ENCODE data around the gene FBXO21. TPM values are rescaled to one million over a fixed set of nuclear protein-coding genes. Genes with fewer than 3 reads are reported as not detected.
"Not testable (repeated sequence)": the region's sequence is repeated elsewhere in the genome, so short reads cannot be mapped to it uniquely, and the experiment has no call there.

The FBXO21 gene
- total RNA-seq, 1 donor from 2014 or later: 35.4 TPM

DNA sequence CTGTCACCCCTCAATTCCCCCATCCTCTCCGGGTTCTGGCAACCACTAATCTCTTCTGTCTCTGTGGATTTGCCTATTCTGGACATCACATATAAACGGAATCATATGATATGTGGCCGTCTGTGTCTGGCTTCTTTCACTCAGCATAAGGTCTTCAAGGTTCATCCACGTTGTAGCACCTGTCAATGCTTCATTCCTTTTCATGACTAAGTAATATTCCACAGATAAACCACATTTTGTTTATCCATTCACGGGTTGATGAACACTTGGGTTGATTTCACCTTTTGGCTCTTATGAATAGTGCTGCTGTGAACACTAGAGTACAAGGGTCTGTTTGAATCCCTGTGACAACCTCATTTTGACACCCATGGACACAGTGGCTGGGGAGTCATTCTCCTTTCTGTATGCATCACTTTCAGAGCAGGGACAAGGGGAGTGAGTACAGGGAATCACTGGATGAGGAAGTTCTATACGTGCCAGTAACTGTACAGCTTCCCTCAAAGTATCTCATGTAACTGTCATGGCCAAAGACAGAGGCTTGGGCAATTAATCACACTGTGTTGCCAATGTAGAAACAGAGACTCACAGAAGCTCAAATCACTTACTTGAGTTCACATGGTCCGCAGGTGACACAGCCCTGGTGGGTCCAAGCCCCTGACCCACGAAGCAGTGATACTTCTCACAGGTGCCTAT lies 80.2 kb downstream of the FBXO21 start:
- TF ChIP-seq, protein P1, sequence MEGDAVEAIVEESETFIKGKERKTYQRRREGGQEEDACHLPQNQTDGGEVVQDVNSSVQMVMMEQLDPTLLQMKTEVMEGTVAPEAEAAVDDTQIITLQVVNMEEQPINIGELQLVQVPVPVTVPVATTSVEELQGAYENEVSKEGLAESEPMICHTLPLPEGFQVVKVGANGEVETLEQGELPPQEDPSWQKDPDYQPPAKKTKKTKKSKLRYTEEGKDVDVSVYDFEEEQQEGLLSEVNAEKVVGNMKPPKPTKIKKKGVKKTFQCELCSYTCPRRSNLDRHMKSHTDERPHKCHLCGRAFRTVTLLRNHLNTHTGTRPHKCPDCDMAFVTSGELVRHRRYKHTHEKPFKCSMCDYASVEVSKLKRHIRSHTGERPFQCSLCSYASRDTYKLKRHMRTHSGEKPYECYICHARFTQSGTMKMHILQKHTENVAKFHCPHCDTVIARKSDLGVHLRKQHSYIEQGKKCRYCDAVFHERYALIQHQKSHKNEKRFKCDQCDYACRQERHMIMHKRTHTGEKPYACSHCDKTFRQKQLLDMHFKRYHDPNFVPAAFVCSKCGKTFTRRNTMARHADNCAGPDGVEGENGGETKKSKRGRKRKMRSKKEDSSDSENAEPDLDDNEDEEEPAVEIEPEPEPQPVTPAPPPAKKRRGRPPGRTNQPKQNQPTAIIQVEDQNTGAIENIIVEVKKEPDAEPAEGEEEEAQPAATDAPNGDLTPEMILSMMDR (IDR thresholded peaks at IDR 0.05): no peak
- ATAC-seq: no peak
- intact Hi-C loops (cut with DNase I): loop anchor here (10.0 kb wide), 1 partner anchor 85 kb away; no protein-coding TSS in a partner anchor

DNA sequence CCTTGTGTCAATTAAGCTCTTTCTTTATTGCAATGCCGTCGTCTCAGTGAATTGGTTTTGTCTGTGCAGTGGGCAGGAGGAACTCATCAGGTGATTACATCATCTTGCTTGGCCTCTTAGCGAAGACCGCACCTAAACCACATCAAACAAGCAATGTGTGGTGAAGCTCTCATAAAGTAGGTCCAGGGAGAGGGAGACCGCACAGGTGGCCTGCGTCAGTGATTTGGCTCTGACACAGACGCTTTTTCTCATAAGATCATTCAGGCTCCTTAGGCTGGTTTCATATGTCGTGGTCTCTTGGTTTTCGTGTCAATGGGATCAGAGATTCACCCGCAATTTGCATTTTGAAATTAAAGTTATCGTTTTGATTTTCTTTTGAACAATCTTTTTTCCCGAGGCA lies 84.4 kb downstream of the FBXO21 start:
- Histone ChIP-seq H3K4me1 (no peaks in the 10 kb centered on the region), H3K27me3 (ENCODE audit: low read depth) (peaks cover 6% of the 10 kb centered on the region), H3K9me3 (no peaks in the 10 kb centered on the region), H3K27ac (no peak overlapping the region), H3K36me3 (no peaks in the 10 kb centered on the region), H3K4me3 (no peak overlapping the region)
- DNase-seq (no peak), ATAC-seq (peak; percentile 80 to 86)
- TF ChIP-seq, protein P1 (IDR thresholded peaks at IDR 0.05): no peak
- intact Hi-C loops (cut with DNase I): no loop called here

More for the DNA sequence above, 80.2 kb downstream of the FBXO21 start:
- Histone ChIP-seq H3K36me3 (no peaks in the 10 kb centered on the region), H3K9me3 (no peaks in the 10 kb centered on the region), H3K27me3 (ENCODE audit: low read depth) (no peaks in the 10 kb centered on the region), H3K27ac (no peak overlapping the region), H3K4me3 (no peak overlapping the region), H3K4me1 (no peaks in the 10 kb centered on the region)
- DNase-seq: no peak

DNA sequence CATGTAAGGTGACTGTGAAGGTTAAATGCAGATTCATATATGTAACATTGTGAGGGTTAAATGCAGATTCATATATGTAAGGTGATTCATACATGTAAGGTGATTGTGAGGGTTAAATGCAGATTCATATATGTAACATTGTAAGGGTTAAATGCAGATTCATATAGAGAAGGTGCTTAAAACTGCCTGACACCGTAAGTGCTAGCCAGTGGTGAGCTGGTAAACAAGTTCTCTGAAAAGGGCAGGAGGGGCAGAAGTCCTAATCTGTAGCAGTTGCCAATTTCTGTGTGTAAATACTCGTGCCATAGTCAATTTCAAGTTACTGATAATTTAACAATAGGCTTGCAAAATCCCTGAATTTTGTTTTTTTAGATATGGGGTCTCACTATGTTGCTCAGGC lies 86.3 kb downstream of the FBXO21 start:
- H3K27ac ChIP-seq; ATAC-seq; H3K4me3 ChIP-seq; H3K9me3 ChIP-seq; DNase-seq; H3K36me3 ChIP-seq; intact Hi-C loops (cut with DNase I); H3K4me1 ChIP-seq: not testable (repeated sequence)
- peaks cover 18% of the 10 kb centered on the region for H3K27me3 ChIP-seq (ENCODE audit: low read depth)

DNA sequence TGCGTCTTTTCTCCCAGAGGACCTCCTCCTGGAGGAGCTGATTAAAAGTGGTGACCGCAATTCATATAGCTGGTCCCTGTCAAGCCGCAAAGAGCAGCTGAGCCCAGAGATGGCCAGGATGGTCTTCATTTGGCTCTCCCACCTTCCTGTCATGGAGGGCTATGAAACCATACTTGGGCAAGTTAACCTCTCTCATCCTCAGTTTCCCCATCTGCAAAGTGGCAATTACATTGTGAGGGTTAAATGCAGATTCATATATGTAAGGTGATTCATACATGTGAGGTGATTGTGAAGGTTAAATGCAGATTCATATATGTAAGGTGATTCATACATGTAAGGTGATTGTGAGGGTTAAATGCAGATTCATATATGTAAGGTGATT lies 87.5 kb downstream of the FBXO21 start:
- H3K27me3 ChIP-seq (ENCODE audit: low read depth): peaks cover 30% of the 10 kb centered on the region
- ATAC-seq: no peak
- H3K27ac ChIP-seq: no peak overlapping the region
- no peak for DNase-seq
- no peaks in the 10 kb centered on the region for H3K9me3 ChIP-seq
- no peak overlapping the region for H3K4me3 ChIP-seq
- H3K4me1 ChIP-seq: peaks cover 15% of the 10 kb centered on the region
- TF ChIP-seq, protein P1 (IDR thresholded peaks at IDR 0.05): no peak
- intact Hi-C loops (cut with DNase I): no loop called here
- H3K36me3 ChIP-seq: no peaks in the 10 kb centered on the region

DNA sequence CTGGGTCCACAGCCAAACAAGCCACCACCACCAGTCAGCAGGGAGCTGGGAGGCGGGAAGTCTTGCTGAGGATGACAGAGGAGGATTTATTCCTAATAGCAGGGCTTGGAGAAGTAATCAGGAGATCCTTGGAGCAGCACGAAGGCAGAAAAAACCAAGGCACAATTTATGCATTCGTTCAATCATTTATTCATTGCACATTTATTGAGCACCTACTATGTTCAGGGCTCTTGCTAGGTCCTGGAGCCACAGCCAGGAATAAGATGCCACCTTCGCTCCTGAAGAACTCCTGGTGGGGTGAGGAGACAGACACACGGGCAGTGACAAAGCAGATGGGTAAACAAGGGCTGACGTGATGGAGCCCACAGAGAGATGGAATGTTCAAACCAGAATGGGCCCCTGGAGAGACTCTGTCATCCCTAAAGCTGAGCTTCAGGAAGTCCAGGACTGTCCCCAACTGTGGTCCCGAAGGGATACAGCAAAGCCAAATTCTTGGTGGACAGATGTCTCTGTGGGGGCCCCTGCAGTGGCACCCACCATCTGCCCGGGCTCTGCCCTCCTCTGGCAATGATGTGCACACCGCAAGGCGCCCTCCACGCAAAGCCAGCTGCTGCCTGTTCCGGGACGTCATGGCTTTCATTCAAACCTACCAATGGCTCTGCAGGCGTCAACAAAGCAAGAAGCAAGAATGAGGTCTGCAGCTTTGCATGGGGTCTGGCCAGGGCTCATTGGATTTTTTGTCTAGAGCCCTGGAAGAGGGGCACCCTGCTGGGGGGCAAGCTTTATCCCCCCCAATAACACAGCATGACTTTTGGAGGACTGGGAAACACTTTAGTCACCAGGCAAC lies 88.1 kb downstream of the FBXO21 start:
- Histone ChIP-seq H3K27ac (no peak overlapping the region), H3K36me3 (no peaks in the 10 kb centered on the region), H3K27me3 (ENCODE audit: low read depth) (peaks cover 31% of the 10 kb centered on the region), H3K4me3 (no peak overlapping the region), H3K4me1 (peaks cover 15% of the 10 kb centered on the region), H3K9me3 (no peaks in the 10 kb centered on the region)
- intact Hi-C loops (cut with DNase I): no loop called here
- TF ChIP-seq, protein P1 (IDR thresholded peaks at IDR 0.05): no peak
- no peak for DNase-seq
- no peak for ATAC-seq

Data from lower lobe of right lung (tissue), 2 donors.